ENCODE data around the gene GRK2. TPM values are rescaled to one million over a fixed set of nuclear protein-coding genes. Genes with fewer than 3 reads are reported as not detected.

GRK2 gene
- total and polyA plus RNA-seq, 2 donors (not counting 3 experiments of a cell fraction or from before 2014, with no cell fraction given), result 57.9 to 62.3 TPM

- dilution Hi-C loops (cut with MboI; ENCODE audit: extremely low pct_ligation_motif_present, low sequenced_read_pairs) (no loop called here), intact Hi-C loops (cut with micrococcal nuclease) (no loop called here)
- H3K4me1 ChIP-seq (ENCODE audit: control insufficient read depth, extremely low read depth, insufficient read depth, low read length), result peaks cover 6% of the 10 kb centered on the region
- H4K20me1 ChIP-seq (replicated peaks; ENCODE audit: control insufficient read depth, extremely low read depth, insufficient read depth, low read length), result no peaks in the 10 kb centered on the region
- no TSS peak for BruUV-seq (replicated peaks)
- no peak overlapping the region for H3K27ac ChIP-seq (ENCODE audit: insufficient read depth, low read depth, low read length)
- FAIRE-seq (no peak), DNase-seq (ENCODE audit: low read depth, low spot score) (no peak)
- H3K9ac ChIP-seq (replicated peaks; ENCODE audit: extremely low read depth, insufficient read depth, low read length), result no peak overlapping the region
- no peaks in the 10 kb centered on the region for H3K9me1 ChIP-seq (replicated peaks; ENCODE audit: control insufficient read depth, extremely low read depth, insufficient read depth, low read length)
- no peaks in the 10 kb centered on the region for H3K36me3 ChIP-seq (ENCODE audit: control insufficient read depth in 2 of 2, extremely low read depth in 1 of 2, insufficient read depth in 2 of 2, low read length in 2 of 2)
- H3K4me3 ChIP-seq (replicated peaks in 1 of 3; ENCODE audit: insufficient read depth in 1 of 3, low read depth in 1 of 3, low read length in 3 of 3), result no peak overlapping the region
- ChIA-PET CTCF (interaction anchor here (1.0 to 9.2 kb wide), 6 partner anchors 13 to 61 kb away, joined by 3 to 83 read pairs (median 5); no protein-coding TSS in a partner anchor), POLR2A (interaction anchor here (0.6 to 0.9 kb wide), 2 partner anchors 43 to 59 kb away, joined by 4 read pairs; no protein-coding TSS in a partner anchor)
- no peaks in the 10 kb centered on the region for H3K27me3 ChIP-seq (ENCODE audit: control insufficient read depth in 2 of 2, insufficient read depth in 2 of 2, low read length in 2 of 2)
- H3K9me3 ChIP-seq (replicated peaks; ENCODE audit: control insufficient read depth, insufficient read depth, low read length), result no peaks in the 10 kb centered on the region
- no peak for TF ChIP-seq MAX (IDR thresholded peaks at IDR 0.05; ENCODE audit: insufficient read depth, insufficient read length)
- H3K4me2 ChIP-seq (ENCODE audit: insufficient read depth, low read length), result no peak overlapping the region
- no peak overlapping the region for H2AFZ ChIP-seq (ENCODE audit: low read depth, low read length)
- no peaks in the 10 kb centered on the region for H3K79me2 ChIP-seq (ENCODE audit: control insufficient read depth, insufficient read depth, low read length)
Observed at GRCh38 chr11:67320011-67320410, 53.7 kb downstream of the GRK2 start.

- Histone ChIP-seq H3K9me1 (replicated peaks; ENCODE audit: control insufficient read depth, extremely low read depth, insufficient read depth, low read length) (no peaks in the 10 kb centered on the region), H3K27ac (ENCODE audit: insufficient read depth, low read depth, low read length) (no peak overlapping the region), H3K9ac (replicated peaks; ENCODE audit: extremely low read depth, insufficient read depth, low read length) (no peak overlapping the region), H2AFZ (ENCODE audit: low read depth, low read length) (no peak overlapping the region), H3K27me3 (ENCODE audit: control insufficient read depth in 2 of 2, insufficient read depth in 2 of 2, low read length in 2 of 2) (no peaks in the 10 kb centered on the region), H3K4me1 (ENCODE audit: control insufficient read depth, extremely low read depth, insufficient read depth, low read length) (peaks cover 6% of the 10 kb centered on the region), H3K4me2 (ENCODE audit: insufficient read depth, low read length) (no peak overlapping the region), H3K36me3 (ENCODE audit: control insufficient read depth in 2 of 2, extremely low read depth in 1 of 2, insufficient read depth in 2 of 2, low read length in 2 of 2) (no peaks in the 10 kb centered on the region), H3K9me3 (replicated peaks; ENCODE audit: control insufficient read depth, insufficient read depth, low read length) (no peaks in the 10 kb centered on the region), H4K20me1 (replicated peaks; ENCODE audit: control insufficient read depth, extremely low read depth, insufficient read depth, low read length) (no peaks in the 10 kb centered on the region), H3K79me2 (ENCODE audit: control insufficient read depth, insufficient read depth, low read length) (no peaks in the 10 kb centered on the region), H3K4me3 (replicated peaks in 1 of 3; ENCODE audit: insufficient read depth in 1 of 3, low read depth in 1 of 3, low read length in 3 of 3) (no peak overlapping the region)
- dilution Hi-C loops (cut with MboI; ENCODE audit: extremely low pct_ligation_motif_present, low sequenced_read_pairs) (no loop called here), intact Hi-C loops (cut with micrococcal nuclease) (no loop called here)
- ChIA-PET POLR2A (no interaction called here), CTCF (interaction anchor here (1.0 to 9.2 kb wide), 7 partner anchors 12 to 60 kb away, joined by 3 to 83 read pairs (median 5); no protein-coding TSS in a partner anchor)
- DNase-seq (ENCODE audit: low read depth, low spot score) (no peak), FAIRE-seq (no peak)
- BruUV-seq (replicated peaks), result no TSS peak
- TF ChIP-seq POLR2AphosphoS5 (IDR thresholded peaks at IDR 0.05; ENCODE audit: insufficient read depth, low read depth, low read length) (no peak), FOS (IDR thresholded peaks at IDR 0.05; ENCODE audit: borderline replicate concordance, insufficient read depth, low read length) (no peak), JUN (IDR thresholded peaks at IDR 0.05; ENCODE audit: borderline replicate concordance, insufficient read depth, insufficient read length, low read depth) (no peak), POLR2A (IDR thresholded peaks at IDR 0.05; ENCODE audit: low read depth, low read length) (no peak), MAX (IDR thresholded peaks at IDR 0.05; ENCODE audit: insufficient read depth, insufficient read length) (no peak), CTCF (IDR thresholded peaks at IDR 0.05; ENCODE audit: extremely low read depth in 1 of 2, insufficient read depth in 1 of 2, low read depth in 1 of 2, low read length in 2 of 2) (no peak), MYC (IDR thresholded peaks at IDR 0.05; ENCODE audit: low read depth, low read length) (no peak), EZH2 (IDR thresholded peaks at IDR 0.05; ENCODE audit: borderline replicate concordance, low read depth, low read length, severe bottlenecking) (no peak), GATA2 (IDR thresholded peaks at IDR 0.05; ENCODE audit: insufficient read depth, insufficient read length, low read depth, low read length) (no peak)
Observed at GRCh38 chr11:67320691-67321090, 54.4 kb downstream of the GRK2 start.
